ENCODE results near the gene MED29. TPM values are rescaled to one million over a fixed set of nuclear protein-coding genes. Genes with fewer than 3 reads are reported as not detected.

MED29 gene
- total RNA-seq, 1 donor from 2014 or later = 60.8 TPM

DNA sequence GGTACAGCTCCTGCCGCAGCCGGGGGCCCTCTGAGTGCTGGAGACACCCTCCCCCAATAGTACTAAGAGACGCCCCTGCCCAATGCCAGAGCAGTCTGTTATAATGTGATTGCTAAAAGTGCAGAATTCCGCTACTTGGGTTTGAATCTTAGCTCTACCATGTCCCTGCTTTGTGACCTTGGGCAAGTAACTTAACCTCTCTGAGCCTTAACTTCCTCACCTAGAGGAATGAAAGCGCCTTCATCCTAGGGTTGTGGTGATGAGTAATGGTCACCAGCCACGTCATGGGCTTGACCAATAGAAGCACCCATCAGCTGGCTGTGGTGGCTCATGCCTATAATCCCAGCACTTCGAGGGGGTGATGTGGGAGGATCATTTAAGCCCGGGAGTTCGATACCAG is 27.8 kb downstream of the MED29 start:
- Histone ChIP-seq H3K27ac (no peak overlapping the region), H3K4me3 (no peak overlapping the region), H3K27me3 (no peaks in the 10 kb centered on the region), H3K9me3 (no peaks in the 10 kb centered on the region), H3K36me3 (peaks cover 65 to 74% of the 10 kb centered on the region in 2 donors), H3K4me1 (peaks cover 9 to 25% of the 10 kb centered on the region in 2 donors)
- DNase-seq (ENCODE audit: low spot score in 2 of 2) = no peak
- intact Hi-C loops (cut with DNase I) = no loop called here
- TF ChIP-seq CTCF (IDR thresholded peaks at IDR 0.05) = no peak

DNA sequence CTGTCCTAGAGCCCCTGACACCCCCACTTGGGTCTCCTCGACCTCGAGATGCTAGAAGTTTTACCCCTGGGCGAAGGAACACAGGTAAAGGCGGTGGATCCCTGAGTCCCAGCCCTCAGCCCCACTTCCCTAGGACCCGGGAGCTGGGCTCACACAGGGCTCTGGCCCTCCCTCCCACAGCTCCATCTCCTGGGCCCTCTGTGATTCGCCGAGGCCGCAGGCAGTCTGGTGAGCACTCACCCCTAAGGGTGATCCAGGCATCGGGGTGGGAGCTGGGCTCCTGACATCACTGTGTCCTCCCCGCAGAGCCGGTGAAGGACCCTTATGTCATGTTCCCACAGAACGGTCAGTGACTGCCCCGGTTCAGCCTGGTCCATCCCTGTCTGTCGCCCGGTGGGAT is 29.6 kb downstream of the MED29 start:
- H3K27ac ChIP-seq = no peak overlapping the region
- H3K9me3 ChIP-seq = no peaks in the 10 kb centered on the region
- H3K36me3 ChIP-seq = peaks cover 70 to 89% of the 10 kb centered on the region in 2 donors
- no peak overlapping the region for H3K4me3 ChIP-seq
- H3K4me1 ChIP-seq = peaks cover 0 to 11% of the 10 kb centered on the region in 2 donors
- intact Hi-C loops (cut with DNase I) = no loop called here
- TF ChIP-seq CTCF (IDR thresholded peaks at IDR 0.05) = no peak
- H3K27me3 ChIP-seq = no peaks in the 10 kb centered on the region
- no peak for DNase-seq (ENCODE audit: low spot score in 2 of 2)

DNA sequence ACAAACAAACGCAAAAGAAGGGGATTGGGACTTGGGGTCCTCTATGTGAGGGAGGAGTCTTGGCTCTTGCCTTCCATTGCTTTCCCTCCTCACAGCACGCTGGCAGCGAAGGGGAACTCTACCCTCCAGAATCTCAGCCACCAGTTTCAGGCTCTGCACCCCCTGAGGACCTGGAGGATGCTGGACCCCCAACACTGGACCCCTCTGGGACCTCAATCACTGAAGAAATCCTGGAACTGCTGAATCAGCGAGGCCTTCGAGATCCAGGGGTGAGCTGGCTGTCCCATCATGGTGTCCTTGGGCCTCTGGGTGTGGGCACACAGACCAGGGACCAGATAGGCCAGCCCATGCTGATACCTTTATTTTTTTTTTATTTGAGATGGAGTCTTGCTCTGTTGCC is 30.8 kb downstream of the MED29 start:
- intact Hi-C loops (cut with DNase I) = no loop called here
- H3K36me3 ChIP-seq = peaks cover 60 to 84% of the 10 kb centered on the region in 2 donors
- H3K4me1 ChIP-seq = peaks cover 0 to 3% of the 10 kb centered on the region in 2 donors
- DNase-seq (ENCODE audit: low spot score in 2 of 2) = no peak
- no peaks in the 10 kb centered on the region for H3K9me3 ChIP-seq
- no peaks in the 10 kb centered on the region for H3K27me3 ChIP-seq
- H3K27ac ChIP-seq = no peak overlapping the region
- no peak for TF ChIP-seq CTCF (IDR thresholded peaks at IDR 0.05)
- no peak overlapping the region for H3K4me3 ChIP-seq

- no peak for DNase-seq (ENCODE audit: low spot score in 2 of 2)
- H3K36me3 ChIP-seq = peaks cover 49 to 69% of the 10 kb centered on the region in 2 donors
- intact Hi-C loops (cut with DNase I) = no loop called here
Observed at GRCh38 chr19:39423258-39424086, 32.3 kb downstream of the MED29 start.

GRCh38 chr19:39424934-39425333 is 33.8 kb downstream of the MED29 start:
- Histone ChIP-seq H3K9me3 (no peaks in the 10 kb centered on the region), H3K4me1 (peaks cover 6 to 20% of the 10 kb centered on the region in 2 donors), H3K27me3 (no peaks in the 10 kb centered on the region), H3K36me3 (peaks cover 34 to 55% of the 10 kb centered on the region in 2 donors), H3K4me3 (no peak overlapping the region), H3K27ac (no peak overlapping the region)
- no peak for TF ChIP-seq CTCF (IDR thresholded peaks at IDR 0.05)
- DNase-seq (ENCODE audit: low spot score in 2 of 2) = no peak
- intact Hi-C loops (cut with DNase I) = no loop called here

More at GRCh38 chr19:39423258-39424086, 32.3 kb downstream of the MED29 start:
- Histone ChIP-seq H3K9me3 (no peaks in the 10 kb centered on the region), H3K27ac (no peak overlapping the region), H3K4me3 (no peak overlapping the region), H3K27me3 (no peaks in the 10 kb centered on the region), H3K4me1 (peaks cover 3 to 6% of the 10 kb centered on the region in 2 donors)
- no peak for TF ChIP-seq CTCF (IDR thresholded peaks at IDR 0.05)
